ENCODE measurements around the gene PNLIPRP1.

The PNLIPRP1 gene

GRCh38 chr10:116590590-116591444, at the start of gene PNLIPRP1:
Gene PNLIPRP1 (plus strand): TSS chr10:116590959. CDS start chr10:116591130, 171 bp downstream.
- ATAC-seq (ENCODE audit: insufficient read depth, low read depth) (no peak), DNase-seq (no peak)
- no peak within 1 kb of the TSS for H3K27ac ChIP-seq (ENCODE audit: low read length)
- no peaks in the 10 kb centered on the region for H3K27me3 ChIP-seq (ENCODE audit: insufficient read depth, low read length, poor library complexity)
- no peaks in the 10 kb centered on the region for H3K79me2 ChIP-seq (ENCODE audit: insufficient read depth, low read length)
- no peak within 1 kb of the TSS for H2AFZ ChIP-seq (ENCODE audit: low read depth, low read length)
- H3K36me3 ChIP-seq (ENCODE audit: insufficient read depth, low read length), result no peaks in the 10 kb centered on the region
- H3K4me2 ChIP-seq (ENCODE audit: insufficient read depth, low read length), result no peak within 1 kb of the TSS
- no peak within 1 kb of the TSS for H3K4me3 ChIP-seq (ENCODE audit: low read depth in 1 of 2, low read length in 2 of 2)
- H3K9ac ChIP-seq (ENCODE audit: low read depth, low read length), result no peak within 1 kb of the TSS
- TF ChIP-seq CTCF (IDR thresholded peaks at IDR 0.05; ENCODE audit: borderline replicate concordance, extremely low read depth, low read length, poor library complexity, severe bottlenecking) (no peak), EZH2 (IDR thresholded peaks at IDR 0.05; ENCODE audit: borderline replicate concordance, low read depth, low read length, severe bottlenecking) (no peak)
- no peaks in the 10 kb centered on the region for H3K4me1 ChIP-seq (ENCODE audit: insufficient read depth, low read length)
- H4K20me1 ChIP-seq (ENCODE audit: insufficient read depth, low read length), result no peaks in the 10 kb centered on the region
- H3K9me3 ChIP-seq (ENCODE audit: insufficient read depth, low read length, severe bottlenecking), result no peaks in the 10 kb centered on the region

- H4K20me1 ChIP-seq (ENCODE audit: insufficient read depth, low read length), result no peaks in the 10 kb centered on the region
Observed at GRCh38 chr10:116542007-116542677, 48.6 kb upstream of the PNLIPRP1 start.

GRCh38 chr10:116545122-116545521, 45.6 kb upstream of the PNLIPRP1 start:
- TF ChIP-seq EZH2 (IDR thresholded peaks at IDR 0.05; ENCODE audit: borderline replicate concordance, low read depth, low read length, severe bottlenecking) (no peak), CTCF (IDR thresholded peaks at IDR 0.05; ENCODE audit: borderline replicate concordance, extremely low read depth, low read length, poor library complexity, severe bottlenecking) (no peak)
- no peak for DNase-seq
- Histone ChIP-seq H3K4me1 (ENCODE audit: insufficient read depth, low read length) (no peaks in the 10 kb centered on the region), H3K4me2 (ENCODE audit: insufficient read depth, low read length) (no peak overlapping the region), H3K9me3 (ENCODE audit: insufficient read depth, low read length, severe bottlenecking) (no peaks in the 10 kb centered on the region), H4K20me1 (ENCODE audit: insufficient read depth, low read length) (no peaks in the 10 kb centered on the region), H2AFZ (ENCODE audit: low read depth, low read length) (no peak overlapping the region), H3K27me3 (ENCODE audit: insufficient read depth, low read length, poor library complexity) (no peaks in the 10 kb centered on the region), H3K36me3 (ENCODE audit: insufficient read depth, low read length) (no peaks in the 10 kb centered on the region), H3K27ac (ENCODE audit: low read length) (no peak overlapping the region), H3K9ac (ENCODE audit: low read depth, low read length) (no peak overlapping the region), H3K79me2 (ENCODE audit: insufficient read depth, low read length) (no peaks in the 10 kb centered on the region), H3K4me3 (ENCODE audit: low read depth in 1 of 2, low read length in 2 of 2) (no peak overlapping the region)
- no peak for ATAC-seq (ENCODE audit: insufficient read depth, low read depth)

More at GRCh38 chr10:116542007-116542677, 48.6 kb upstream of the PNLIPRP1 start:
- Histone ChIP-seq H3K4me1 (ENCODE audit: insufficient read depth, low read length) (no peaks in the 10 kb centered on the region), H3K4me2 (ENCODE audit: insufficient read depth, low read length) (no peak overlapping the region), H3K27ac (ENCODE audit: low read length) (no peak overlapping the region), H3K9me3 (ENCODE audit: insufficient read depth, low read length, severe bottlenecking) (no peaks in the 10 kb centered on the region), H3K36me3 (ENCODE audit: insufficient read depth, low read length) (no peaks in the 10 kb centered on the region), H3K79me2 (ENCODE audit: insufficient read depth, low read length) (no peaks in the 10 kb centered on the region), H3K9ac (ENCODE audit: low read depth, low read length) (no peak overlapping the region), H3K27me3 (ENCODE audit: insufficient read depth, low read length, poor library complexity) (no peaks in the 10 kb centered on the region), H3K4me3 (ENCODE audit: low read depth in 1 of 2, low read length in 2 of 2) (no peak overlapping the region), H2AFZ (ENCODE audit: low read depth, low read length) (no peak overlapping the region)
- ATAC-seq (ENCODE audit: insufficient read depth, low read depth) (no peak), DNase-seq (no peak)
- TF ChIP-seq CTCF (IDR thresholded peaks at IDR 0.05; ENCODE audit: borderline replicate concordance, extremely low read depth, low read length, poor library complexity, severe bottlenecking) (no peak), EZH2 (IDR thresholded peaks at IDR 0.05; ENCODE audit: borderline replicate concordance, low read depth, low read length, severe bottlenecking) (no peak)
